ENCODE measurements around the gene FCRL1. TPM values are rescaled to one million over a fixed set of nuclear protein-coding genes. Genes with fewer than 3 reads are reported as not detected.

Gene FCRL1
- total and polyA plus RNA-seq, 2 donors (not counting 3 experiments of a cell fraction or from before 2014, with no cell fraction given) = not detected

- CTCF ChIA-PET = no interaction called here
- no peaks in the 10 kb centered on the region for H3K4me1 ChIP-seq (ENCODE audit: control insufficient read depth, extremely low read depth, insufficient read depth, low read length)
- no peaks in the 10 kb centered on the region for H3K9me3 ChIP-seq (replicated peaks; ENCODE audit: control insufficient read depth, insufficient read depth, low read length)
- no peak for TF ChIP-seq GATA2 (IDR thresholded peaks at IDR 0.05; ENCODE audit: insufficient read depth, insufficient read length, low read depth, low read length)
- TF ChIP-seq MAX (IDR thresholded peaks at IDR 0.05; ENCODE audit: insufficient read depth, insufficient read length) = no peak
- TF ChIP-seq JUN (IDR thresholded peaks at IDR 0.05; ENCODE audit: borderline replicate concordance, insufficient read depth, insufficient read length, low read depth) = no peak
- TF ChIP-seq POLR2AphosphoS5 (IDR thresholded peaks at IDR 0.05; ENCODE audit: insufficient read depth, low read depth, low read length) = no peak
- no peak for TF ChIP-seq FOS (IDR thresholded peaks at IDR 0.05; ENCODE audit: borderline replicate concordance, insufficient read depth, low read length)
- no peak for TF ChIP-seq POLR2A (IDR thresholded peaks at IDR 0.05; ENCODE audit: low read depth, low read length)
- no peak for TF ChIP-seq EZH2 (IDR thresholded peaks at IDR 0.05; ENCODE audit: borderline replicate concordance, low read depth, low read length, severe bottlenecking)
- no peak for TF ChIP-seq MYC (IDR thresholded peaks at IDR 0.05; ENCODE audit: low read depth, low read length)
- no peak for TF ChIP-seq CTCF (IDR thresholded peaks at IDR 0.05; ENCODE audit: extremely low read depth in 1 of 2, insufficient read depth in 1 of 2, low read depth in 1 of 2, low read length in 2 of 2)
- no peak overlapping the region for H3K4me3 ChIP-seq (replicated peaks in 1 of 3; ENCODE audit: insufficient read depth in 1 of 3, low read depth in 1 of 3, low read length in 3 of 3)
- no peaks in the 10 kb centered on the region for H3K36me3 ChIP-seq (ENCODE audit: control insufficient read depth in 2 of 2, extremely low read depth in 1 of 2, insufficient read depth in 2 of 2, low read length in 2 of 2)
- H4K20me1 ChIP-seq (replicated peaks; ENCODE audit: control insufficient read depth, extremely low read depth, insufficient read depth, low read length) = no peaks in the 10 kb centered on the region
- no peak overlapping the region for H3K9ac ChIP-seq (replicated peaks; ENCODE audit: extremely low read depth, insufficient read depth, low read length)
- BruUV-seq (replicated peaks) = no TSS peak
- intact Hi-C loops (cut with micrococcal nuclease) (no loop called here), dilution Hi-C loops (cut with MboI; ENCODE audit: extremely low pct_ligation_motif_present, low sequenced_read_pairs) (no loop called here)
- H3K9me1 ChIP-seq (replicated peaks; ENCODE audit: control insufficient read depth, extremely low read depth, insufficient read depth, low read length) = no peaks in the 10 kb centered on the region
- H3K27me3 ChIP-seq (ENCODE audit: control insufficient read depth in 2 of 2, insufficient read depth in 2 of 2, low read length in 2 of 2) = no peaks in the 10 kb centered on the region
- H3K79me2 ChIP-seq (ENCODE audit: control insufficient read depth, insufficient read depth, low read length) = no peaks in the 10 kb centered on the region
- no peak overlapping the region for H3K27ac ChIP-seq (ENCODE audit: insufficient read depth, low read depth, low read length)
- no peak for FAIRE-seq
- H3K4me2 ChIP-seq (ENCODE audit: insufficient read depth, low read length) = no peak overlapping the region
- no peak overlapping the region for H2AFZ ChIP-seq (ENCODE audit: low read depth, low read length)
- no peak for DNase-seq (ENCODE audit: low read depth, low spot score)
- POLR2A ChIA-PET = no interaction called here
These were observed 14.5 kb upstream of the FCRL1 start for GRCh38 chr1:157834430-157834829.
